ENCODE data around the gene KIAA1586. TPM values are rescaled to one million over a fixed set of nuclear protein-coding genes. Genes with fewer than 3 reads are reported as not detected.

KIAA1586 gene
- total and polyA plus RNA-seq, 9 of the 15 experiments (the other 6 are each of a cell fraction or from before 2014, with no cell fraction given), result 23.4 to 43.6 (median 29.5) TPM

- no peaks in the 10 kb centered on the region for H4K20me1 ChIP-seq (replicated peaks; ENCODE audit: control insufficient read depth, insufficient read depth, low read length)
- POLR2A ChIA-PET, result no interaction called here
- CTCF ChIA-PET (ENCODE audit: low intra/inter-chr PET ratio), result interaction anchor here (0.7 kb wide), 1 partner anchor 153 kb away, joined by 6 read pairs; no protein-coding TSS in a partner anchor
- peak overlapping the region in 1 of 2 experiments; percentile 26; a peak in 1 of 4 replicates for H3K9ac ChIP-seq (ENCODE audit: insufficient read depth in 1 of 2, low read depth in 2 of 2, low read length in 2 of 2)
- peak overlapping the region; percentile 76 for H2AFZ ChIP-seq (ENCODE audit: low read depth, low read length)
- peak in 3 of 4 experiments; percentile 30 to 68 (median 57) for DNase-seq (ENCODE audit: extremely low read depth in 1 of 4, low spot score in 3 of 4)
- no peaks in the 10 kb centered on the region for H3K36me3 ChIP-seq (ENCODE audit: control insufficient read depth, insufficient read depth, low read length)
- no peaks in the 10 kb centered on the region for H3K27me3 ChIP-seq (ENCODE audit: control insufficient read depth in 2 of 2, insufficient read depth in 2 of 2, low read length in 2 of 2)
- no peaks in the 10 kb centered on the region for H3K9me1 ChIP-seq (ENCODE audit: control insufficient read depth, insufficient read depth, low read length)
- H3K27ac ChIP-seq (ENCODE audit: extremely low read depth, low read depth, low read length), result peak overlapping the region; percentile 13; the same call in 2 of the 3 replicates
- ATAC-seq, result peak; percentile 79
- in situ Hi-C loops (cut with MboI), result no loop called here
- WGBS (ENCODE audit: insufficient coverage, low coverage, missing lambda C conversion rate), result 23% methylated on average over 4 of the region's 4 CpGs
- intact Hi-C loops (cut with micrococcal nuclease), result no loop called here
- H3K9me3 ChIP-seq (replicated peaks; ENCODE audit: control insufficient read depth, insufficient read depth, low read depth, low read length), result peaks cover 4% of the 10 kb centered on the region; the same call in 1 of the 2 replicates
- no TSS peak for BruUV-seq (replicated peaks)
- no peaks in the 10 kb centered on the region for H3K79me2 ChIP-seq (ENCODE audit: control insufficient read depth, insufficient read depth, low read length)
- H3K4me1 ChIP-seq (replicated peaks in 1 of 2; ENCODE audit: control insufficient read depth in 2 of 2, insufficient read depth in 2 of 2, low read length in 2 of 2), result peaks cover 8 to 16% of the 10 kb centered on the region in 2 experiments; a peak in 4 of 5 replicates
- H3K4me3 ChIP-seq, result no peak overlapping the region
- peak overlapping the region; percentile 33; the same call in 1 of the 2 replicates for H3K4me2 ChIP-seq (ENCODE audit: insufficient read depth, low read length)
- FAIRE-seq, result peak; percentile 83
- TF ChIP-seq SMARCC2 (IDR thresholded peaks at IDR 0.05; ENCODE audit: low read depth) (no peak), NCOR1 (IDR thresholded peaks at IDR 0.05) (peak; percentile 74), FOXK2 (conservative IDR thresholded peaks at IDR 0.05 in 1 of 2, IDR thresholded peaks at IDR 0.05 in 1 of 2; ENCODE audit: low read depth in 2 of 2) (peak; percentile 41 to 47; a peak in 2 of 4 replicates), EP300 (IDR thresholded peaks at IDR 0.05; ENCODE audit: low read length) (peak; percentile 70; the same call in 1 of the 2 replicates), ZMIZ1 (IDR thresholded peaks at IDR 0.05; ENCODE audit: low read depth in 2 of 2, low read length in 2 of 2) (0 out of 4 replicates have a peak, but pooled peaks of 1 of the 2 experiments have one; percentile 42), ZNF318 (IDR thresholded peaks at IDR 0.05; ENCODE audit: borderline replicate concordance in 1 of 2, low read depth in 1 of 2) (no peak), ZNF717 (CRISPR knock-in tag; IDR thresholded peaks at IDR 0.05) (no peak), ZKSCAN1 (IDR thresholded peaks at IDR 0.05; ENCODE audit: low read depth, low read length) (no peak), PHF20 (IDR thresholded peaks at IDR 0.05; ENCODE audit: partially characterized antibody) (no peak), SNRNP70 (optimal IDR thresholded peaks at IDR 0.05; ENCODE audit: low read depth, low read length) (no peak)
Measured at GRCh38 chr6:57019434-57019833, 27.1 kb upstream of the KIAA1586 start.
